ENCODE measurements around the gene SPAG9. TPM values are rescaled to one million over a fixed set of nuclear protein-coding genes. Genes with fewer than 3 reads are reported as not detected.

SPAG9 gene
- total RNA-seq, 1 experiment from 2014 or later: 129 TPM

- H3K36me3 Mint-ChIP-seq (ENCODE audit: insufficient read depth, unreplicated experiment): peaks cover 23% of the 10 kb centered on the region
- no peak for DNase-seq
- intact Hi-C loops (cut with micrococcal nuclease; ENCODE audit: unreplicated experiment): loop anchor here (10.0 kb wide), 1 partner anchor 409 kb away; the partner anchor contains the start of gene SPATA20
- no peak overlapping the region for H3K27ac Mint-ChIP-seq (ENCODE audit: unreplicated experiment)
- CTCF ChIA-PET: interaction anchor here (0.7 to 4.3 kb wide), 4 partner anchors 31 to 192 kb away, joined by 3 to 57 read pairs (median 4); no protein-coding TSS in a partner anchor
- H3K27me3 Mint-ChIP-seq (ENCODE audit: unreplicated experiment): no peaks in the 10 kb centered on the region
- no peak overlapping the region for H3K4me3 Mint-ChIP-seq (ENCODE audit: low read depth, unreplicated experiment)
- BruUV-seq (replicated peaks): no TSS peak
- H3K4me1 Mint-ChIP-seq (ENCODE audit: low read depth, unreplicated experiment): peaks cover 33% of the 10 kb centered on the region
- H3K9me3 Mint-ChIP-seq (ENCODE audit: low read depth, unreplicated experiment): no peaks in the 10 kb centered on the region
- no peak for TF ChIP-seq CTCF (IDR thresholded peaks at IDR 0.05; ENCODE audit: unreplicated experiment)
Measured at GRCh38 chr17:50953518-50953830, 167.2 kb downstream of the SPAG9 start.

- intact Hi-C loops (cut with micrococcal nuclease; ENCODE audit: unreplicated experiment): loop anchor here (10.0 kb wide), 1 partner anchor 408 kb away; the partner anchor contains the start of gene SPATA20
- no peaks in the 10 kb centered on the region for H3K27me3 Mint-ChIP-seq (ENCODE audit: unreplicated experiment)
- H3K27ac Mint-ChIP-seq (ENCODE audit: unreplicated experiment): no peak overlapping the region
- no TSS peak for BruUV-seq (replicated peaks)
- no peak for DNase-seq
- H3K4me1 Mint-ChIP-seq (ENCODE audit: low read depth, unreplicated experiment): peaks cover 39% of the 10 kb centered on the region
- TF ChIP-seq CTCF (IDR thresholded peaks at IDR 0.05; ENCODE audit: unreplicated experiment): no peak
- CTCF ChIA-PET: interaction anchor here (0.7 to 4.3 kb wide), 5 partner anchors 31 to 170 kb away, joined by 3 to 57 read pairs (median 3); no protein-coding TSS in a partner anchor
- peaks cover 29% of the 10 kb centered on the region for H3K36me3 Mint-ChIP-seq (ENCODE audit: insufficient read depth, unreplicated experiment)
- no peak overlapping the region for H3K4me3 Mint-ChIP-seq (ENCODE audit: low read depth, unreplicated experiment)
- H3K9me3 Mint-ChIP-seq (ENCODE audit: low read depth, unreplicated experiment): no peaks in the 10 kb centered on the region
Measured at GRCh38 chr17:50952889-50953288, 167.8 kb downstream of the SPAG9 start.

- H3K4me1 Mint-ChIP-seq (ENCODE audit: low read depth, unreplicated experiment): peaks cover 47% of the 10 kb centered on the region
- no peak for TF ChIP-seq CTCF (IDR thresholded peaks at IDR 0.05; ENCODE audit: unreplicated experiment)
- H3K9me3 Mint-ChIP-seq (ENCODE audit: low read depth, unreplicated experiment): no peaks in the 10 kb centered on the region
- no TSS peak for BruUV-seq (replicated peaks)
- no peaks in the 10 kb centered on the region for H3K27me3 Mint-ChIP-seq (ENCODE audit: unreplicated experiment)
- peaks cover 31% of the 10 kb centered on the region for H3K36me3 Mint-ChIP-seq (ENCODE audit: insufficient read depth, unreplicated experiment)
- CTCF ChIA-PET: interaction anchor here (0.8 to 1.9 kb wide), 4 partner anchors 86 to 168 kb away, joined by 3 to 11 read pairs (median 4); partner anchors contain the start of gene TOB1
- H3K4me3 Mint-ChIP-seq (ENCODE audit: low read depth, unreplicated experiment): no peak overlapping the region
- no peak overlapping the region for H3K27ac Mint-ChIP-seq (ENCODE audit: unreplicated experiment)
- intact Hi-C loops (cut with micrococcal nuclease; ENCODE audit: unreplicated experiment): loop anchor here (10.0 kb wide), 1 partner anchor 407 kb away; the partner anchor contains the start of gene SPATA20
- DNase-seq: peak; percentile 45
Measured at GRCh38 chr17:50952013-50952412, 168.7 kb downstream of the SPAG9 start.

GRCh38 chr17:50949989-50950877 lies 170.4 kb downstream of the SPAG9 start:
- TF ChIP-seq CTCF (IDR thresholded peaks at IDR 0.05; ENCODE audit: unreplicated experiment): peak; percentile 94
- peaks cover 31% of the 10 kb centered on the region for H3K36me3 Mint-ChIP-seq (ENCODE audit: insufficient read depth, unreplicated experiment)
- BruUV-seq (replicated peaks): no TSS peak
- no peaks in the 10 kb centered on the region for H3K9me3 Mint-ChIP-seq (ENCODE audit: low read depth, unreplicated experiment)
- peaks cover 58% of the 10 kb centered on the region for H3K4me1 Mint-ChIP-seq (ENCODE audit: low read depth, unreplicated experiment)
- H3K4me3 Mint-ChIP-seq (ENCODE audit: low read depth, unreplicated experiment): peak overlapping the region; percentile 26
- CTCF ChIA-PET: interaction anchor here (0.6 to 4.0 kb wide), 9 partner anchors 35 to 168 kb away, joined by 3 to 68 read pairs (median 4); partner anchors contain the start of gene TOB1
- intact Hi-C loops (cut with micrococcal nuclease; ENCODE audit: unreplicated experiment): loop anchor here (1.0 to 10.0 kb wide), 4 partner anchors 46 to 405 kb away; partner anchors contain the start of gene SPATA20
- H3K27ac Mint-ChIP-seq (ENCODE audit: unreplicated experiment): peak overlapping the region; percentile 19
- no peaks in the 10 kb centered on the region for H3K27me3 Mint-ChIP-seq (ENCODE audit: unreplicated experiment)
- DNase-seq: peak; percentile 89

All from Calu3 (cell line).